Heart right ventricle (tissue), 16 donors: ENCODE results near the gene PAK4. TPM values are rescaled to one million over a fixed set of nuclear protein-coding genes. Genes with fewer than 3 reads are reported as not detected.

Experiments
- ATAC-seq, 8 donors: fragments of 200-7000 bp; cut with Tn5 transposase; one replicate each; pipeline ENCODE4 v1.9.1; 2020; ENCODE audit warnings: mild to moderate bottlenecking in 8 of 8, moderate library complexity in 8 of 8, moderate number of reproducible peaks in 1 of 8
- DNase-seq, 2 donors: peaks; one replicate each; pipeline ENCODE4 v3.0.0-alpha.2; 2020
- H3K27ac ChIP-seq, 10 donors: fragments of 200-600 bp; sonication (generic) in 2 of 10; one replicate each; pipeline versions ENCODE4 v1.5.0 to v1.8.0; 2020 to 2022; ENCODE audit warnings: mild to moderate bottlenecking in 3 of 10
- H3K27me3 ChIP-seq, 7 donors: fragments of 200-600 bp; one replicate each; pipeline ENCODE4 v1.8.0; 2021 to 2022; ENCODE audit warnings: mild to moderate bottlenecking in 2 of 7
- H3K36me3 ChIP-seq, 9 donors: fragments of 200-600 bp; sonication (generic) in 1 of 9; one replicate each; pipeline versions ENCODE4 v1.5.0 to v1.8.0; 2020 to 2022; ENCODE audit warnings: mild to moderate bottlenecking in 2 of 9
- H3K4me1 ChIP-seq, 9 donors: fragments of 200-600 bp; sonication (generic) in 1 of 9; one replicate each; pipeline versions ENCODE4 v1.5.0 to v1.8.0; 2020 to 2022; ENCODE audit warnings: mild to moderate bottlenecking in 4 of 9
- H3K4me3 ChIP-seq, 10 donors: fragments of 200-600 bp; sonication (generic) in 2 of 10; one replicate each; pipeline versions ENCODE4 v1.5.0 to v1.8.0; 2020 to 2022; ENCODE audit warnings: mild to moderate bottlenecking in 7 of 10, moderate library complexity in 2 of 10
- H3K9me3 ChIP-seq, 11 donors: fragments of 200-600 bp in 10 of 11; sonication (generic) in 2 of 11; one replicate each; pipeline versions ENCODE4 v1.5.0 to v1.8.0; 2013 to 2022; ENCODE audit warnings: mild to moderate bottlenecking in 2 of 11, control low read depth in 1 of 11, moderate library complexity in 1 of 11
- CTCF ChIP-seq, 9 donors: fragments of 200-600 bp; sonication (generic) in 2 of 9; IDR thresholded peaks; one replicate each; pipeline versions ENCODE4 v1.5.0 to v1.8.0; 2021 to 2022; ENCODE audit warnings: antibody characterized with exemption in 9 of 9, mild to moderate bottlenecking in 5 of 9, moderate library complexity in 1 of 9
- WGBS, 2 donors: extraction: QIAGEN DNeasy Blood & Tissue Kit; methylation state at CpG; one replicate each; pipeline ENCODE4 v1.1.7; 2013; ENCODE audit warnings: inconsistent platforms in 1 of 2; 5-methylcytosine and 5-hydroxymethylcytosine counted together
- intact Hi-C, 10 donors: fragments of 100-400 bp; cut with DNase I; formaldehyde crosslinking; loops; one replicate each; pipeline versions ENCODE4 v1.11.1 to v1.14.2; 2022
- polyA plus RNA-seq, 2 donors: library from polyadenylated mRNA; stranded (reverse); fragments of 200-250 nt; gene quantifications; one replicate each; pipeline ENCODE4 v1.2.3, GENCODE V29; 2013
- total RNA-seq, 10 donors: library from RNA; stranded (reverse); fragmentation: NEBNext Ultra II Directional in 3 of 10; extraction: Animal tissue kit (Norgen Biotek cat#: 25700) in 3 of 10; gene quantifications; one replicate each; pipeline versions ENCODE4 v1.2.1 to v1.2.4, GENCODE V29; 2021 to 2023
- donor health status: Arrhythmogenic right ventricular cardiomyopathy.
- donor health status: ischemic (EF 13 %, LVEDD 7.1; RV severe dilation, severe dysfunction).
- donor health status: healthy with polysubstance abuse.
- donor health status: DM: no; HTN: yes; CAD: no.
- donor health status: DM: no; HTN: no; CAD: no.
- donor health status: ischemic (EF 25% LVEDD 6.9; RV normal size, moderate dysfunction).
- donor health status: ischemic (EF 25% LVEDD 5.7; RV mildly dilated, moderate dysfunction).
- donor health status: healthy.
- donor health status: DM: yes; HTN: yes; CAD: no.
- donor health status: Ischemic cardiomyopathy.
- donor health status: ischemic (EF 35%, LVEDD 5.7; RV mildly dilated, moderate dysfunction).
- donor health status: nonischemic (EF 11% LVEDD 7.7; RV severe dilation, severe dysfunction).
- donor health status: DM: yes; HTN: yes; CAD: no.
- donor health status: PGD.
- donor health status: ischemic (EF 29% LVEDD 5.4; RV normal size, mild dysfunction).
- donor health status: nonischemic (EF 23%, LVEDD 6.1; RV moderate dilation, normal function).

The PAK4 gene
- total and polyA plus RNA-seq, 12 donors, result 8.6 to 22.4 (median 16.1) TPM

GRCh38 chr19:39164289-39164688 lies 38.7 kb downstream of the PAK4 start:
- TF ChIP-seq CTCF (IDR thresholded peaks at IDR 0.05), result no peak
- peaks cover 0 to 37% (median 21%) of the 10 kb centered on the region in 9 donors for H3K4me1 ChIP-seq
- no peaks in the 10 kb centered on the region for H3K27me3 ChIP-seq
- no peak overlapping the region for H3K27ac ChIP-seq
- no peak for DNase-seq
- WGBS, 2 donors, result 97 to 99% methylated on average over 6 of the region's 6 CpGs
- intact Hi-C loops, result no loop called here
- H3K36me3 ChIP-seq, result peaks cover 0 to under 1% (median 0%) of the 10 kb centered on the region in 9 donors
- no peak overlapping the region for H3K4me3 ChIP-seq
- H3K9me3 ChIP-seq, result no peaks in the 10 kb centered on the region
- no peak for ATAC-seq

GRCh38 chr19:39165857-39166256 lies 40.3 kb downstream of the PAK4 start:
- intact Hi-C loops, result no loop called here
- Histone ChIP-seq H3K27me3 (no peaks in the 10 kb centered on the region), H3K36me3 (peaks cover 0 to 15% (median 0%) of the 10 kb centered on the region in 9 donors), H3K9me3 (no peaks in the 10 kb centered on the region), H3K4me1 (peaks cover 0 to 25% (median 17%) of the 10 kb centered on the region in 9 donors), H3K27ac (no peak overlapping the region), H3K4me3 (no peak overlapping the region)
- 95 to 96% methylated on average over 7 of the region's 7 CpGs for WGBS, 2 donors
- DNase-seq (no peak), ATAC-seq (no peak)
- TF ChIP-seq CTCF (IDR thresholded peaks at IDR 0.05), result no peak

GRCh38 chr19:39166571-39167391 lies 41.2 kb downstream of the PAK4 start:
- ATAC-seq (peak; percentile 34 to 84 (median 62)), DNase-seq (peak; percentile 71 to 73)
- peaks cover 0 to 21% (median 14%) of the 10 kb centered on the region in 9 donors for H3K4me1 ChIP-seq
- H3K27ac ChIP-seq, result no peak overlapping the region
- intact Hi-C loops, result no loop called here
- H3K27me3 ChIP-seq, result no peaks in the 10 kb centered on the region
- H3K9me3 ChIP-seq, result no peaks in the 10 kb centered on the region
- peaks cover 0 to 22% (median 0%) of the 10 kb centered on the region in 9 donors for H3K36me3 ChIP-seq
- no peak overlapping the region for H3K4me3 ChIP-seq
- TF ChIP-seq CTCF (IDR thresholded peaks at IDR 0.05), result no peak
- 31 to 33% methylated on average over 24 of the region's 24 CpGs for WGBS, 2 donors

GRCh38 chr19:39167461-39168257 lies 42.1 kb downstream of the PAK4 start:
- ATAC-seq (peak in 2 of 8 donors; percentile 11 to 21), DNase-seq (no peak)
- Histone ChIP-seq H3K36me3 (peaks cover 0 to 25% (median 0%) of the 10 kb centered on the region in 9 donors), H3K9me3 (no peaks in the 10 kb centered on the region), H3K27ac (no peak overlapping the region), H3K4me3 (no peak overlapping the region), H3K4me1 (peaks cover 0 to 21% (median 14%) of the 10 kb centered on the region in 9 donors), H3K27me3 (no peaks in the 10 kb centered on the region)
- intact Hi-C loops, result no loop called here
- WGBS, 2 donors, result 76 to 82% methylated on average over 24 to 25 of the region's 25 CpGs
- TF ChIP-seq CTCF (IDR thresholded peaks at IDR 0.05), result no peak
